H1 (cell line): ENCODE results near the gene CD68. TPM values are rescaled to one million over a fixed set of nuclear protein-coding genes. Genes with fewer than 3 reads are reported as not detected.

Source experiments
- CTCF ChIA-PET: fragments of 300-600 bp; sonication (Branson Sonifier 250); formaldehyde crosslinking; loops from one replicate; lab custom pipeline; 2021; ENCODE audit not compliant: partially characterized antibody; lab: Charles Lee
- POLR2A ChIA-PET: fragments of 300-600 bp; sonication (Branson Sonifier 250); formaldehyde crosslinking; loops from one replicate; lab custom pipeline; 2021; ENCODE audit warnings: inconsistent platforms; ENCODE audit not compliant: partially characterized antibody; lab: Charles Lee
- DNase-seq, 2 experiments: peaks; one replicate each; pipeline versions ENCODE4 v3.0.0 to v3.0.0-alpha.2; 2010 to 2022; ENCODE audit warnings: low spot score in 2 of 2, low read depth in 1 of 2, mixed read lengths in 1 of 2
- FAIRE-seq: peaks from 2 replicates; lab custom pipeline; 2011; peaks lifted over from hg19 to GRCh38; lab: Jason Lieb, UNC
- H2AFZ ChIP-seq: 2 replicates; pipeline ENCODE4 v1.8.1; 2012; ENCODE audit warnings: low read length, inconsistent platforms
- H2AK5ac ChIP-seq: 2 replicates; pipeline ENCODE4 v1.6.1; 2013; ENCODE audit warnings: low read depth, low read length
- H2BK120ac ChIP-seq: replicated peaks from 2 replicates; pipeline ENCODE3; 2013; ENCODE audit warnings: low read depth, low read length, inconsistent platforms
- H2BK12ac ChIP-seq: 2 replicates; pipeline ENCODE4 v1.6.1; 2013; ENCODE audit warnings: low read depth, low read length
- H2BK15ac ChIP-seq: 2 replicates; pipeline ENCODE4 v1.6.1; 2013; ENCODE audit warnings: low read length
- H2BK20ac ChIP-seq: 2 replicates; pipeline ENCODE4 v1.6.1; 2013; ENCODE audit warnings: low read length
- H2BK5ac ChIP-seq: 2 replicates; pipeline ENCODE4 v1.6.1; 2013; ENCODE audit warnings: low read depth, low read length
- H3K14ac ChIP-seq: 2 replicates; pipeline ENCODE4 v1.6.1; 2013; ENCODE audit warnings: inconsistent platforms; ENCODE audit not compliant: insufficient read length
- H3K18ac ChIP-seq: 2 replicates; pipeline ENCODE4 v1.6.1; 2013; ENCODE audit warnings: low read length; ENCODE audit errors: extremely low read depth
- H3K23ac ChIP-seq: 2 replicates; pipeline ENCODE4 v1.6.1; 2013; ENCODE audit warnings: inconsistent platforms; ENCODE audit not compliant: insufficient read length
- H3K23me2 ChIP-seq: 2 replicates; pipeline ENCODE4 v1.6.1; 2013; ENCODE audit warnings: low read depth, low read length
- H3K27ac ChIP-seq: 2 replicates; pipeline ENCODE4 v1.6.1; 2011; ENCODE audit warnings: low read depth, low read length, inconsistent platforms
- H3K27me3 ChIP-seq, 4 experiments: replicated peaks in 1 of 4; 1 replicate in 1 of 4; 2 replicates in 3 of 4; pipeline versions ENCODE4 v1.6.1 to v1.8.1; 2011 to 2013; ENCODE audit warnings: low read length in 3 of 4, mild to moderate bottlenecking in 3 of 4, inconsistent platforms in 2 of 4, mixed read lengths in 2 of 4, moderate library complexity in 1 of 4; ENCODE audit not compliant: control insufficient read depth in 3 of 4, insufficient read depth in 3 of 4; ENCODE audit errors: extremely low read depth in 1 of 4
- H3K36me3 ChIP-seq, 4 experiments: 2 replicates each; pipeline versions ENCODE4 v1.6.1 to v1.8.1; 2011 to 2013; ENCODE audit warnings: mild to moderate bottlenecking in 4 of 4, low read length in 3 of 4, moderate library complexity in 2 of 4, control low read depth in 1 of 4, inconsistent platforms in 1 of 4; ENCODE audit not compliant: insufficient read depth in 4 of 4, control insufficient read depth in 2 of 4
- H3K4ac ChIP-seq: replicated peaks from 2 replicates; pipeline ENCODE3; 2013; ENCODE audit warnings: low read length, low read depth, mixed read lengths, inconsistent platforms; ENCODE audit not compliant: insufficient read length
- H3K4me1 ChIP-seq, 4 experiments: replicated peaks in 1 of 4; 1 replicate in 1 of 4; 2 replicates in 3 of 4; pipeline versions ENCODE4 v1.6.1 to v1.8.1; 2011 to 2013; ENCODE audit warnings: low read length in 3 of 4, inconsistent platforms in 2 of 4, mixed read lengths in 1 of 4; ENCODE audit not compliant: insufficient read depth in 4 of 4, control insufficient read depth in 3 of 4
- H3K4me2 ChIP-seq, 2 experiments: 2 replicates each; pipeline versions ENCODE4 v1.6.1 to v1.8.1; 2011 to 2013; ENCODE audit warnings: low read depth in 2 of 2, low read length in 2 of 2, control low read depth in 1 of 2, inconsistent platforms in 1 of 2, mild to moderate bottlenecking in 1 of 2; ENCODE audit not compliant: insufficient read depth in 1 of 2
- H3K4me3 ChIP-seq, 4 experiments: fragments of 200-600, 300-600 bp in 1 of 4; sonication (generic), shearing (Covaris generic), sonication (Bioruptor Twin) in 1 of 4; 2 replicates each; pipeline versions ENCODE4 v1.5.1 to v1.8.1; 2011 to 2016; ENCODE audit warnings: low read length in 4 of 4, low read depth in 3 of 4, control low read depth in 2 of 4, inconsistent platforms in 2 of 4, mild to moderate bottlenecking in 2 of 4, mixed read lengths in 1 of 4, moderate library complexity in 1 of 4; ENCODE audit not compliant: insufficient read depth in 2 of 4; ENCODE audit errors: extremely low read depth in 1 of 4
- H3K56ac ChIP-seq: replicated peaks from 2 replicates; pipeline ENCODE3; 2013; ENCODE audit warnings: low read depth, mild to moderate bottlenecking, mixed read lengths, low read length, inconsistent platforms; ENCODE audit not compliant: insufficient read length
- H3K79me1 ChIP-seq: 2 replicates; pipeline ENCODE4 v1.6.1; 2013; ENCODE audit warnings: low read depth, low read length, control low read depth
- H3K79me2 ChIP-seq, 2 experiments: 2 replicates each; pipeline versions ENCODE4 v1.6.1 to v1.8.1; 2012 to 2013; ENCODE audit warnings: low read length in 2 of 2, mild to moderate bottlenecking in 2 of 2, inconsistent platforms in 1 of 2; ENCODE audit not compliant: insufficient read depth in 2 of 2, control insufficient read depth in 1 of 2
- H3K9ac ChIP-seq, 4 experiments: replicated peaks in 1 of 4; 1 replicate in 1 of 4; 2 replicates in 3 of 4; pipeline versions ENCODE4 v1.6.1 to v1.8.1; 2011 to 2013; ENCODE audit warnings: low read depth in 3 of 4, low read length in 3 of 4, control low read depth in 2 of 4, mild to moderate bottlenecking in 2 of 4, moderate library complexity in 2 of 4, inconsistent platforms in 1 of 4; ENCODE audit errors: extremely low read depth in 1 of 4
- H3K9me3 ChIP-seq, 2 experiments: 2 replicates each; pipeline versions ENCODE4 v1.6.1 to v1.8.1; 2012 to 2013; ENCODE audit warnings: mild to moderate bottlenecking in 2 of 2, moderate library complexity in 2 of 2, control low read depth in 1 of 2, inconsistent platforms in 1 of 2, low read depth in 1 of 2, low read length in 1 of 2, mixed read lengths in 1 of 2; ENCODE audit not compliant: insufficient read depth in 2 of 2
- H4K20me1 ChIP-seq, 2 experiments: replicated peaks in 1 of 2; 2 replicates each; pipeline versions ENCODE3 to v1.8.1; 2011 to 2013; ENCODE audit warnings: inconsistent platforms in 2 of 2, low read length in 2 of 2, mild to moderate bottlenecking in 1 of 2; ENCODE audit not compliant: insufficient read depth in 2 of 2, control insufficient read depth in 1 of 2
- H4K5ac ChIP-seq: 2 replicates; pipeline ENCODE4 v1.6.1; 2013; ENCODE audit warnings: low read length, low read depth, mixed read lengths, inconsistent platforms; ENCODE audit not compliant: insufficient read length
- H4K8ac ChIP-seq: 2 replicates; pipeline ENCODE4 v1.8.0; 2013; ENCODE audit warnings: mild to moderate bottlenecking, moderate library complexity, low read length, inconsistent platforms; ENCODE audit not compliant: insufficient read depth; ENCODE audit errors: extremely low read depth
- H4K91ac ChIP-seq: replicated peaks from 2 replicates; pipeline ENCODE3; 2013; ENCODE audit warnings: low read length, mixed read lengths, inconsistent platforms; ENCODE audit not compliant: insufficient read length
- CBX8 ChIP-seq: fragments of 300-800, 300-1000 bp; sonication (generic); IDR thresholded peaks from 2 replicates; pipeline ENCODE4 v1.7.1; 2016; ENCODE audit warnings: low read depth, low read length, borderline replicate concordance
- EGR1 ChIP-seq: IDR thresholded peaks from 2 replicates; pipeline ENCODE4 v1.6.1; 2011; ENCODE audit warnings: low read depth, low read length, borderline replicate concordance
- RAD21 ChIP-seq, 2 experiments: IDR thresholded peaks in 1 of 2; conservative IDR thresholded peaks in 1 of 2; 2 replicates each; pipeline ENCODE4 v1.6.1; 2011; ENCODE audit warnings: low read depth in 2 of 2, low read length in 2 of 2, improper control_type of control experiment in 1 of 2, inconsistent platforms in 1 of 2, mild to moderate bottlenecking in 1 of 2, moderate library complexity in 1 of 2
- SAP30 ChIP-seq: fragments of 300-600 bp; sonication (generic); IDR thresholded peaks from 2 replicates; pipeline ENCODE4 v1.7.1; 2012; ENCODE audit warnings: low read length, moderate library complexity, mild to moderate bottlenecking, inconsistent platforms; ENCODE audit not compliant: insufficient read depth, insufficient replicate concordance
- WGBS, 2 experiments: shearing (Covaris generic) in 1 of 2; methylation state at CpG; one replicate each; pipeline versions ENCODE4 v1.1.6 to v1.1.7; 2013 to 2015; ENCODE audit warnings: low lambda C conversion rate in 2 of 2, mixed read lengths in 2 of 2, inconsistent platforms in 1 of 2, low coverage in 1 of 2, missing lambda C conversion rate in 1 of 2; ENCODE audit not compliant: insufficient replicate concordance in 2 of 2, insufficient coverage in 1 of 2, insufficient read length in 1 of 2; ENCODE audit errors: extremely low coverage in 1 of 2, missing lambda C conversion rate in 1 of 2; 5-methylcytosine and 5-hydroxymethylcytosine counted together
- polyA plus RNA-seq, 7 experiments: library from polyadenylated mRNA; depleted of rRNA in 3 of 7; stranded (reverse) in 5 of 7; unstranded in 2 of 7; fragments of >200 nt in 5 of 7; fragments of 200-250 nt in 2 of 7; gene quantifications; 1 replicate in 5 of 7; 2 replicates in 1 of 7; 4 replicates in 1 of 7; pipeline versions ENCODE4 v1.2.1 to v1.2.3, GENCODE V29; 2011 to 2013; ENCODE audit warnings: missing spikeins in 2 of 7, mixed read lengths in 2 of 7
- total RNA-seq: library from RNA; stranded (reverse); fragmentation: NEBNext Ultra II Directional; extraction: Animal tissue kit (Norgen Biotek cat#: 25700); gene quantifications from 2 replicates; pipeline ENCODE4 v1.2.1, GENCODE V29; 2021

The CD68 gene
- total and polyA plus RNA-seq, 2 of the 8 experiments (the other 6 are each of a cell fraction or from before 2014, with no cell fraction given) = 0.18 TPM; not detected in 1

DNA sequence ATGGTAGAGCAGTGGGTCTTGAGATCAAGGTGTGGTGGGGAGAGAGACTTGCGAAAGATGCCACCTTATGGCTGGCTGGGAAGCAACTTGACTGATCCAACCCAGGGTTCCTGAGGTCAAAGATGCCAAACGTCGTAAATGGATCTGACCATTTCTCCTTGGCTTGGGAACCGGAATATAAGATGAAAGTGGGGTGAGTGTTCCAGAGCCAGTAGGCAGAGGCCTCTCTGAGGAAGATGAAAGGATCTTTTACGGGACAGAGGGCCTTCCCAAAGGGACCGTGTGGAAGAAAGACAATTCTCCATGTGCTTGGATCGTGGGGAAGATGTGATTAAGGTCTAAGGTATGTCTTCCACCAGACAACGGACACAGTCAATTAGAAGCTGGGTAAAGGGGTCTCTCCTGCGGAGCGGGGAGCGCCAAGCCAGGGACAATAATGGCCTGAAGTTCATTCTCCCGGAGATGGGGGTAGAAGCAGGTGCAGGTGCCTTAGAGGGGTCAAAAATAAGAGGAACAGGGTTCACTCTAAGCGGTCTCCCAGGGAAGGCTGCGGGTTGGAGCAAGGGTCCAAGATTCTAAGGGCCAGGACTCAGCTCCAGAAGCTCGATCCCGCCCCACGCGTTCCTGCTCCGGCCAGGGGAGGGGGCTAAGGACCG is 34.5 kb downstream of the CD68 start:
- no peak overlapping the region for H4K8ac ChIP-seq
- H2BK15ac ChIP-seq = no peak overlapping the region
- H3K4me3 ChIP-seq = peak overlapping the region; percentile 87 to 95 (median 92)
- no peak overlapping the region for H3K23ac ChIP-seq
- H3K4me1 ChIP-seq = peaks cover 0 to 5% (median 1%) of the 10 kb centered on the region in 4 experiments; a peak in 4 of 7 replicates
- peak overlapping the region; percentile 52; the same call in 1 of the 2 replicates for H3K27ac ChIP-seq
- H2BK5ac ChIP-seq = no peak overlapping the region
- no peak overlapping the region for H2BK20ac ChIP-seq
- no peak overlapping the region for H2BK120ac ChIP-seq
- CTCF ChIA-PET = interaction anchor here (0.6 to 13.4 kb wide), 14 partner anchors 10 to 275 kb away, joined by 3 to 92 read pairs (median 4); partner anchors contain the start of genes ATP1B2, SAT2, SHBG and SOX15
- TF ChIP-seq EGR1 (no peak), RAD21 (IDR thresholded peaks at IDR 0.05 in 1 of 2, conservative IDR thresholded peaks at IDR 0.05 in 1 of 2; ENCODE audit: low read depth in 2 of 2, low read length in 2 of 2) (peak in 1 of 2 experiments; percentile 10; a peak in 1 of 4 replicates), SAP30 (peak; percentile 27), CBX8 (no peak)
- peak overlapping the region; percentile 22 for H4K91ac ChIP-seq
- H3K27me3 ChIP-seq = no peaks in the 10 kb centered on the region
- no peak overlapping the region for H3K18ac ChIP-seq
- peaks cover 0 to 11% of the 10 kb centered on the region in 2 experiments for H4K20me1 ChIP-seq
- no peak overlapping the region for H4K5ac ChIP-seq
- no peak for DNase-seq
- FAIRE-seq = no peak
- H3K9me3 ChIP-seq = no peaks in the 10 kb centered on the region
- 16% methylated on average over 20 of the region's 20 CpGs; no CpG with 5 or more reads in 1 of the 2 experiments for WGBS, 2 experiments
- peak overlapping the region; percentile 56 to 74 (median 60) for H3K9ac ChIP-seq
- H3K56ac ChIP-seq = no peak overlapping the region
- peaks cover 0 to 12% (median 0%) of the 10 kb centered on the region in 4 experiments; a peak in 2 of 8 replicates for H3K36me3 ChIP-seq
- no peak overlapping the region for H3K14ac ChIP-seq
- H3K23me2 ChIP-seq = peaks cover 6% of the 10 kb centered on the region
- POLR2A ChIA-PET = interaction anchor here (1.0 to 79.4 kb wide), 10 partner anchors 13 to 129 kb away, joined by 3 to 2272 read pairs (median 9); partner anchors contain the start of genes ATP1B2, CD68, MPDU1 and SAT2
- no peak overlapping the region for H2AFZ ChIP-seq
- no peak overlapping the region for H2AK5ac ChIP-seq
- H3K79me2 ChIP-seq = peaks cover 4 to 41% of the 10 kb centered on the region in 2 experiments; a peak in 3 of 4 replicates
- peak overlapping the region; percentile 88 to 94 for H3K4me2 ChIP-seq
- H3K79me1 ChIP-seq = peaks cover 20% of the 10 kb centered on the region
- no peak overlapping the region for H2BK12ac ChIP-seq
- H3K4ac ChIP-seq = no peak overlapping the region
